SIG-M5 treated with dmso at 0.1 percent for 504 hours (cell line): Measurements from ENCODE around the gene SHROOM4.

ENCODE experiments used
- DNase-seq: peaks from one replicate; lab custom pipeline; 2025; ENCODE audit not compliant: unreplicated experiment; lab: John Stamatoyannopoulos, UW

The SHROOM4 gene

DNA sequence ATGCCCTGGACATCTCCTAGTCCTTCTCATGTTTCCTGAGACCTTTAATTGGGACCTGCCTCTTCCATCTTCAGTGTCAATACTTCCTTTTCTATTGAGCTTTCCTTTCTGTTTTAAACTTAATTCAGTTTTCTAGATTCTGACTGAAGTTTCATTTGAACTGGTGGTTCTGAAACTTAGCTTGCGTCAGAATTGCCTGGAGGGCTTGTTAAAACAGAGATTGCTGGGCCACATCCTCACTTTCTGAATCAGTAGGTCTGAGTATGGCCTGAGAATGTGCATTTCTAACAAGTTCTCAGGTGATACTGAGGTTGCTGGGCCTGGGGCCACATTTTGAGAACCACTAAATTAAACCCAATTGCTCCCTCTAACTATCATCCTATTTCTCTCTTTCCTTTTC, 191.2 kb downstream of the SHROOM4 start:
- no peak for DNase-seq

DNA sequence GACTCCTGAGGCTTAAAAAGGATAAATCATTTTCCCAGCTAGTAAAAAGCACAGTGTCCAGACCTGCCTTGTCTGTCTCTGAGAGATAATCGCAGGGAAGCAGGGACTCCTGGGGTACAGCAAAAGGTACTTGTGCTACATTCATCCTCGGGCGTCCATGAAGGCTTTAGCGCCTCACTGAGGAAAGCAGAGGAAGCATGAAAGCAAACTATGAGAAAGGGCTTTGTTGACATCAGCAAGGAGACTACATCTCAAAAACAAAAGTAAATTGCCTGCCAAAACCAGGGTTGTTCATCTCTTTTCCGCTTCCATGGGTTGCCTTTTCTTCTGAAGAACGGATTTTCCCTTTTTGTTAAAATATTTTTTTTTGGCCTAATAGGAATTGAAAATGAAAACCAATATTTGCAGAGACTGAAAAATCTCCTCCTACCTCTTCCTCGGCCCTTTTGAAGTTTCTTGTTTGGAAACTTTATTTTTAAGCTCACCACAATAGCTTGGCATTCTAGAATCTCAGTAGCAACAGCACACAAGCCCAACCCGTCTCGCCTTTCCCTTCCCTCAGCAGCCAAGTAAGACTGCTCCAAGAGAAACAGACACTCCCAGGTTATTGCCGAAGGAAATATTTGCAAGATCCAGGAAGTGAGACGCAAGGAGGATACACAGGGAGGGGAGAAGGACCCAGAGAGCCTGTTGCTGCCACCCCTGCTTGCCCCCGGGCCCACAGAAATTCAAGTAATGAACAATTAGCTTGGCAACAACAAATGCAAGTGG, 195.0 kb downstream of the SHROOM4 start:
- no peak for DNase-seq

DNA sequence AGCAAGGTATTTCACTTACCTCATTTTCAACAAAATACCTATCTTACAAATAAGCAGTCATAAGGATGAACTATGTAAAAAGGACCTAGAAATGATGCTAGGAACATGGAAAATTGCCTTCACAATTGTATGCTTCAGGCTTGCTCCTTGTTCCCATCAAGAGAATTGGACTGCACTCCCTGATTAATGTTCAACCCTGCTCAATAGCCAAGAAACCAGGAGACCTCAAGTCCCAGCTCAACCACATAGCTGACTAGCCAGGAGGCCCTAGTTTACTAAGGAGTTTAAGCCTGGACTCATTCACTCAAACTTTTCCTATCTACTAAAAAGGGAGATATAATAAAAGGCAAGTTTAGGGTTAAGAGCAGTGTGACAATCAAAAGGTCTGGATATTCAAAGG, 196.8 kb downstream of the SHROOM4 start:
- DNase-seq: no peak

GRCh38 chrX:50615570-50616158, 198.3 kb downstream of the SHROOM4 start:
- DNase-seq: no peak

DNA sequence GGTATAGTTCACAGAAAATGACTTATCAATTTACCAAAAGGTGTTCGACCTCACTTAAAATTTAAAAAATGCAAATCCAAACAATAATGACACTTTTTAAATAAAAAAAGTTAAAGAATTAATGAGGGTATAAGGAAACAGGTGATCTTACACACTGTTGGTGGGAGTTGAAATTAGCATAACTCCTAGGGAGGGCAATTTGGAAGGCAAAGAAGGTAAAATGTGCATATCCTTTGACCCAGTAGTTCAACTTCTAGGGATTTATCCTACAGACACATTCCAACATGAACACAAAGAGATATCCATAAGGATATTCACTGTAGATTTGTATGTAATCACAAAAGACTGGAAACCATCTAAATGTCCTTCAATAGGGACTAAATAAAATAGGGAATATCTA, 199.5 kb downstream of the SHROOM4 start:
- no peak for DNase-seq

- no peak for DNase-seq
Measured at GRCh38 chrX:50613846-50614245, 200.1 kb downstream of the SHROOM4 start.

- no peak for DNase-seq
Measured at GRCh38 chrX:50609796-50610195, 204.2 kb downstream of the SHROOM4 start.

DNA sequence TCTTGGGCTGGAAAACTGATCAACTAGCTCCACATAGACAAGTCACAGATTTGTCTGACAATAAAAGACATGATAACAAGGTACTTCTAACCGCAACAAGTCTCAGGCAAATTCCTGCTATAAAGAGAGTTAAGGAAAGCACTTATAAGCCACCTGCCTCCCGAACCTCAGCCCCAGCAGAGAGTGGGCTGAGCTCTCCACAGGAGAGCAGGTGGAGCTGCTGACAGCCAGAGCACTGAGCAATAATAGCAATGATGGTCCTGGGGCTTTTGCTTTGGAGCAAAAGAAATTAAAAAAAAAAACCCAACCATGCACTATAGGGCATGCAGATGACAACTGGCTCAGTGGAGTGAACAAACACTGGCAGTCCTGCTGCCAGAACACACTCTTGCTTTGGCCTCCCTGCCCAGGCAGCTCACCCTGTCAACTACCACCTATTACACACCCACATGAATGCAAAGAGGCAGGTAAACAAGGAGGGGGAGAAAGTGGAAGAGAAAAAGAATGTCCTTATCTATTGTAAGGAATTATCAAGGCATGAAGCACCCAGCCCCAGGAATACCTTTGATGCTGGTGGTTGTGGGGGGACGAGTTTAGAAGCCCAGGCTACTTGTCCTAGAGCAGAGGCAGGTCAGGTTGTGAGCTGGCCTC, 207.6 kb downstream of the SHROOM4 start:
- DNase-seq: no peak

DNA sequence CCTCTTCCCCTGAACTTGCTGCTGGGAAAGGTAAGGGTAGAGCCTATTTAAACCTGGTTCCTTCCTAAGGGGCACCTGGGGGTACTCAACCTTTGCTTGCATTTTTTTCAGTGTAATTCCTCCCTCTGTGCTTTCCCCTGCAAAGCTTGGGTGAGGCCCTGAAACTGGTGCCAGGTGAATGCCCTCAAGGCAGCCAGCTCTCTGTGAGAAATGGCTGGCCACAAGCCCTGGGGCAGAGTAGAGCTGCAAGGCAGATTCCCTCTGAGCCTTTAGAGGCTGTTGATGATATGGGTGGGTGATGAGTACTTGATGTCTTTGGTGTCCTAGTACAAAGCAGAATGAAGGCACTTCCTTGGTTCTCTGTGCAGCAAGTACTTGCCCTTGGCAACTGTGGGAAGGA, 217.9 kb downstream of the SHROOM4 start:
- no peak for DNase-seq

DNA sequence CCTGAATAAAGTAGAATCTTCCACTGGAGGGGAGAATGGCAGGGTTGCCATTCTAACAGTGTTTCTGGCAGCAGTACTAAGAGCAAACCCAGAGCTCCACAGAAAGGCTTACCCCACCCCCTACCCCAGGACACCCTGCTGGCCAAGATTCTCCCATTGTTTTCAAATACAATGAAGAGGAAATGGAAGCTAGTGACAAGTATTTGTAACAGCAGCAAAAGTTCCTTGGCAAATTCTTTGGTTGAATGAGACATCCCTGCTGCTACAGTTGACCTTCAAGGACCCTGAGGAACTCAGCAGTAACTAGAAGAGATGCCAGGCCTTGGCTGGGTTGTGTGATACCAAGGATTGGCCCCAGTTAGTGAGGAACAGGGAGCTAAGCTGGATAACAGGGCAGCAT, 219.2 kb downstream of the SHROOM4 start:
- no peak for DNase-seq

- no peak for DNase-seq
Measured at GRCh38 chrX:50586980-50587379, 227.0 kb downstream of the SHROOM4 start.

DNA sequence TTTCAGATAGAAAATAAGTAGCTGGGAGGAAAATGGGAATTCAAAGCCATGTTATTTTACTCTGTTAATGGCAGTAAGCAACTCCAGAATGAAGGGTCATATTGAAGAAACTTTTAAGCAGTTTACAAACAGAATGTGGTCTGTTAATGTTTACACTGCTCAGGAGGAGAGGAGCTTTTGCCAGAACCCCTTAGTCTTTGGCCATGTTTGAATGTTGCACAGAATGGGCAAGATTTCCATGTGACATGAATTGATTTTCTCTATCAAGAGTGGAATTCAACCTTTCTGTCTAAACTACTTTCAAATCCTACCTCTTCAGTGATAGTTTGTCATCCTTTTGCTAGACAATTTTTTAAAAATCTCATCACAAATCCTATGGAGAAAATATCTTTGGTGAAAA, 227.6 kb downstream of the SHROOM4 start:
- DNase-seq: no peak

DNA sequence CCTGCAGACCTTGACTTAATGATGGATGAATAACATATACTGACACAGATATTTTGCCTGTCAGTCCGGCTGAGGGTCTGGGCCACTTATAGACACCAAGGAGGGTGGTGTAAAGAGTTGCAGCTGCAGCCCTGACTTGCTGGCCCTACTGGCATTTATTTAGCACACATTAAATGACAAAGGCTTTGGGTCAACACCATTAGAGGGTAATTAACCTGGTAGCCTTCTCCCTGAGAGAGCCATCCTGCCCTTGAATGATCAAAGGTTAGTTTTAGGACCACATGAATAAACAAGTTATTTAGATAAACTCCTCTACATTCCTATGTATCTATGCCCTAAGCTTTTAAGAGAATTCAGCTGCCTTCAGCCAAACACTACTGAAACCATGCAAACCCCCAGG, 232.6 kb downstream of the SHROOM4 start:
- DNase-seq: no peak

DNA sequence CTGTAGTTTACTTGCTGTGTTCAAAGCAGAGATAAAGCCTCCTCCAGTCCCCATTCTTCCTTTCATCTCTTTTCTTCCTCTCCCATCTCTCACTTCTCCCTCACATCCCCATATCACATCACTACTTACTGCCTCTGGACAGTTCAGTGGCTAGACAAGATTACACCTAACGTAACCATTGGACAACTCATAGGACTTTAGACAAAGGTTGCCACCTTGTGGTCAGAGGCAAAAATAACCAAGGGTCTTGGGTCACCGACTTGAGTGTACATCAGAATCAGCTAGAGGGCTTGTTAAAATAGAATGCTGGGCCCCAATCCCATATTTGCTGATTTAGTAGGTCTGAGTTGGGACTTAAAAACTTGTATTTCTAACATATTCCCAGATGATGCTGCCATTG, 234.0 kb downstream of the SHROOM4 start:
- DNase-seq: peak; percentile 26

GRCh38 chrX:50577326-50577725, 236.7 kb downstream of the SHROOM4 start:
- DNase-seq: no peak

- no peak for DNase-seq
Measured at GRCh38 chrX:50567636-50568035, 246.4 kb downstream of the SHROOM4 start.

- DNase-seq: no peak
Measured at GRCh38 chrX:50565718-50566117, 248.3 kb downstream of the SHROOM4 start.
